ACC112 (cell line): Measurements from ENCODE around the gene TSGA10.
"Not testable (repeated sequence)": the region's sequence is repeated elsewhere in the genome, so short reads cannot be mapped to it uniquely, and the experiment has no call there.

Experiments
- H2AFZ ChIP-seq: fragments of 200-600 bp; sonication (generic); one replicate; pipeline ENCODE4 v1.6.0; 2017; ENCODE audit warnings: antibody characterized with exemption, low read length; ENCODE audit not compliant: unreplicated experiment
- H3K27ac ChIP-seq: fragments of 200-600 bp; sonication (generic); 2 replicates; pipeline ENCODE4 v1.5.1; 2014; ENCODE audit warnings: low read depth, mild to moderate bottlenecking, antibody characterized with exemption, low read length, moderate library complexity
- H3K27me3 ChIP-seq: fragments of 200-600 bp; sonication (generic); 2 replicates; pipeline ENCODE4 v1.6.1; 2014; ENCODE audit warnings: mild to moderate bottlenecking, antibody characterized with exemption, low read length, moderate library complexity, mixed read lengths; ENCODE audit not compliant: insufficient read depth
- H3K36me3 ChIP-seq: fragments of 200-600 bp; sonication (generic); 2 replicates; pipeline ENCODE4 v1.6.1; 2016; ENCODE audit warnings: mild to moderate bottlenecking, antibody characterized with exemption, low read length, moderate library complexity, mixed read lengths; ENCODE audit not compliant: insufficient read depth
- H3K4me1 ChIP-seq: fragments of 200-600 bp; sonication (generic); one replicate; pipeline ENCODE4 v1.6.1; 2016; ENCODE audit warnings: low read length, mixed read lengths; ENCODE audit not compliant: insufficient read depth, unreplicated experiment, control insufficient read depth
- H3K4me3 ChIP-seq: fragments of 200-600 bp; sonication (generic); 2 replicates; pipeline ENCODE4 v1.5.1; 2014; ENCODE audit warnings: mild to moderate bottlenecking, low read depth, low read length
- H3K79me2 ChIP-seq: fragments of 200-600 bp; sonication (generic); one replicate; pipeline ENCODE4 v1.6.0; 2016; ENCODE audit warnings: low read length; ENCODE audit not compliant: control insufficient read depth, unreplicated experiment, insufficient read depth

TSGA10 gene

GRCh38 chr2:99027856-99028255 is 126.9 kb downstream of the TSGA10 start:
- H3K4me1 ChIP-seq, result no peaks in the 10 kb centered on the region

GRCh38 chr2:99000708-99001107 is 154.0 kb downstream of the TSGA10 start:
- Histone ChIP-seq H3K79me2 (no peaks in the 10 kb centered on the region), H3K4me1 (no peaks in the 10 kb centered on the region), H3K27me3 (0 out of 2 replicates have a peak, but pooled peaks cover 5% of the 10 kb centered on the region), H2AFZ (no peak overlapping the region), H3K4me3 (no peak overlapping the region), H3K36me3 (no peaks in the 10 kb centered on the region), H3K27ac (no peak overlapping the region)

More at GRCh38 chr2:99027856-99028255, 126.9 kb downstream of the TSGA10 start:
- 0 out of 2 replicates have a peak, but pooled peaks cover 2% of the 10 kb centered on the region for H3K27me3 ChIP-seq
- H3K4me3 ChIP-seq, result no peak overlapping the region
- no peak overlapping the region for H3K27ac ChIP-seq
- no peaks in the 10 kb centered on the region for H3K79me2 ChIP-seq
- no peak overlapping the region for H2AFZ ChIP-seq
- H3K36me3 ChIP-seq, result no peaks in the 10 kb centered on the region

- H3K4me1 ChIP-seq, H3K27ac ChIP-seq, H3K36me3 ChIP-seq, H3K4me3 ChIP-seq, H3K27me3 ChIP-seq, H2AFZ ChIP-seq, H3K79me2 ChIP-seq: not testable (repeated sequence)
Measured at GRCh38 chr2:98988695-98989094, 166.0 kb downstream of the TSGA10 start.

GRCh38 chr2:98985905-98986666 is 168.7 kb downstream of the TSGA10 start:
- H3K79me2 ChIP-seq, result no peaks in the 10 kb centered on the region
- H2AFZ ChIP-seq, result no peak overlapping the region
- H3K27me3 ChIP-seq, result peaks cover 3% of the 10 kb centered on the region; the same call in 1 of the 2 replicates
- no peak overlapping the region for H3K27ac ChIP-seq
- no peaks in the 10 kb centered on the region for H3K36me3 ChIP-seq
- H3K4me3 ChIP-seq, result no peak overlapping the region
- no peaks in the 10 kb centered on the region for H3K4me1 ChIP-seq

- no peaks in the 10 kb centered on the region for H3K36me3 ChIP-seq
- H2AFZ ChIP-seq, result no peak overlapping the region
- no peaks in the 10 kb centered on the region for H3K79me2 ChIP-seq
- no peak overlapping the region for H3K27ac ChIP-seq
- peaks cover 19% of the 10 kb centered on the region for H3K27me3 ChIP-seq
- H3K4me3 ChIP-seq, result no peak overlapping the region
- H3K4me1 ChIP-seq, result no peaks in the 10 kb centered on the region
Measured at GRCh38 chr2:98975611-98976010, 179.1 kb downstream of the TSGA10 start.

GRCh38 chr2:98972582-98973167 is 182.1 kb downstream of the TSGA10 start:
- Histone ChIP-seq H2AFZ (no peak overlapping the region), H3K4me1 (no peaks in the 10 kb centered on the region), H3K79me2 (no peaks in the 10 kb centered on the region), H3K27ac (no peak overlapping the region), H3K36me3 (no peaks in the 10 kb centered on the region), H3K4me3 (no peak overlapping the region), H3K27me3 (peaks cover 30% of the 10 kb centered on the region)

GRCh38 chr2:98959810-98960507 is 194.8 kb downstream of the TSGA10 start:
- no peaks in the 10 kb centered on the region for H3K4me1 ChIP-seq
- H3K4me3 ChIP-seq, result no peak overlapping the region
- H3K27ac ChIP-seq, result no peak overlapping the region
- H3K79me2 ChIP-seq, result no peaks in the 10 kb centered on the region
- H2AFZ ChIP-seq, result no peak overlapping the region
- H3K27me3 ChIP-seq, result peaks cover 5% of the 10 kb centered on the region; the same call in 1 of the 2 replicates
- H3K36me3 ChIP-seq, result no peaks in the 10 kb centered on the region

- Histone ChIP-seq H2AFZ (no peak overlapping the region), H3K36me3 (no peaks in the 10 kb centered on the region), H3K27ac (no peak overlapping the region), H3K4me3 (no peak overlapping the region), H3K4me1 (peaks cover 23% of the 10 kb centered on the region), H3K27me3 (no peaks in the 10 kb centered on the region), H3K79me2 (no peaks in the 10 kb centered on the region)
Measured at GRCh38 chr2:98952966-98953365, 201.8 kb downstream of the TSGA10 start.

- Histone ChIP-seq H3K27ac (no peak overlapping the region), H3K4me3 (no peak overlapping the region; the same call in 1 of the 2 replicates), H3K4me1 (peaks cover 27% of the 10 kb centered on the region), H3K27me3 (no peaks in the 10 kb centered on the region), H2AFZ (no peak overlapping the region), H3K36me3 (no peaks in the 10 kb centered on the region), H3K79me2 (no peaks in the 10 kb centered on the region)
Measured at GRCh38 chr2:98948956-98949739, 205.6 kb downstream of the TSGA10 start.

GRCh38 chr2:98947554-98947953 is 207.2 kb downstream of the TSGA10 start:
- Histone ChIP-seq H3K27me3 (no peaks in the 10 kb centered on the region), H3K79me2 (no peaks in the 10 kb centered on the region), H3K36me3 (no peaks in the 10 kb centered on the region), H3K27ac (no peak overlapping the region), H3K4me3 (no peak overlapping the region), H2AFZ (no peak overlapping the region), H3K4me1 (peaks cover 18% of the 10 kb centered on the region)
